WTC11 (cell line): ENCODE data around the gene HYPK.

Source experiments
- CBFB ChIP-seq: sonication (generic); formaldehyde crosslinking; IDR thresholded peaks from 2 replicates; pipeline ENCODE4 v1.8.1; 2022; ENCODE audit warnings: mild to moderate bottlenecking, low read depth, missing genetic modification reagents
- IRF1 ChIP-seq: sonication (generic); formaldehyde crosslinking; IDR thresholded peaks from 2 replicates; pipeline ENCODE4 v1.8.0; 2023; ENCODE audit warnings: missing genetic modification reagents
- MYBL2 ChIP-seq: sonication (generic); formaldehyde crosslinking; IDR thresholded peaks from 2 replicates; pipeline ENCODE4 v1.8.1; 2023; ENCODE audit warnings: mild to moderate bottlenecking, moderate library complexity, missing genetic modification reagents
- SMAD4 ChIP-seq: sonication (generic); formaldehyde crosslinking; IDR thresholded peaks from 2 replicates; pipeline ENCODE4 v1.8.0; 2022; ENCODE audit warnings: mild to moderate bottlenecking, missing genetic modification reagents
- ZNF121 ChIP-seq: sonication (generic); formaldehyde crosslinking; IDR thresholded peaks from 2 replicates; pipeline ENCODE4 v1.8.0; 2023; ENCODE audit warnings: missing genetic modification reagents
- TF ChIP-seq, protein P1 (sequence below): fragments of 200-600 bp; IDR thresholded peaks from 2 replicates; pipeline ENCODE4 v1.8.0; 2022; ENCODE audit warnings: antibody characterized with exemption
- TF ChIP-seq, protein P2 (sequence below): sonication (generic); formaldehyde crosslinking; conservative IDR thresholded peaks from 2 replicates; pipeline ENCODE4 v1.8.1; 2022; ENCODE audit warnings: mild to moderate bottlenecking, missing genetic modification reagents

- TF ChIP-seq CBFB (CRISPR knock-in tag) (no peak), MYBL2 (CRISPR knock-in tag) (no peak), SMAD4 (no peak), IRF1 (CRISPR knock-in tag) (no peak), ZNF121 (CRISPR knock-in tag) (no peak)
- TF ChIP-seq, protein P1, sequence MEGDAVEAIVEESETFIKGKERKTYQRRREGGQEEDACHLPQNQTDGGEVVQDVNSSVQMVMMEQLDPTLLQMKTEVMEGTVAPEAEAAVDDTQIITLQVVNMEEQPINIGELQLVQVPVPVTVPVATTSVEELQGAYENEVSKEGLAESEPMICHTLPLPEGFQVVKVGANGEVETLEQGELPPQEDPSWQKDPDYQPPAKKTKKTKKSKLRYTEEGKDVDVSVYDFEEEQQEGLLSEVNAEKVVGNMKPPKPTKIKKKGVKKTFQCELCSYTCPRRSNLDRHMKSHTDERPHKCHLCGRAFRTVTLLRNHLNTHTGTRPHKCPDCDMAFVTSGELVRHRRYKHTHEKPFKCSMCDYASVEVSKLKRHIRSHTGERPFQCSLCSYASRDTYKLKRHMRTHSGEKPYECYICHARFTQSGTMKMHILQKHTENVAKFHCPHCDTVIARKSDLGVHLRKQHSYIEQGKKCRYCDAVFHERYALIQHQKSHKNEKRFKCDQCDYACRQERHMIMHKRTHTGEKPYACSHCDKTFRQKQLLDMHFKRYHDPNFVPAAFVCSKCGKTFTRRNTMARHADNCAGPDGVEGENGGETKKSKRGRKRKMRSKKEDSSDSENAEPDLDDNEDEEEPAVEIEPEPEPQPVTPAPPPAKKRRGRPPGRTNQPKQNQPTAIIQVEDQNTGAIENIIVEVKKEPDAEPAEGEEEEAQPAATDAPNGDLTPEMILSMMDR = no peak
- TF ChIP-seq, protein P2, sequence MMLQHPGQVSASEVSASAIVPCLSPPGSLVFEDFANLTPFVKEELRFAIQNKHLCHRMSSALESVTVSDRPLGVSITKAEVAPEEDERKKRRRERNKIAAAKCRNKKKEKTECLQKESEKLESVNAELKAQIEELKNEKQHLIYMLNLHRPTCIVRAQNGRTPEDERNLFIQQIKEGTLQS = no peak
Measured at GRCh38 chr15:43772624-43773023, 27.8 kb upstream of the HYPK start.
